Activated effector memory CD4-positive, alpha-beta T cell treated with anti-CD3 and anti-CD28 coated beads, Interleukin-2, amount 50 U/mL, for 16 hours (primary cell): ENCODE data around the gene BLVRB.
A peak's percentile ranks its signal among the peaks of the same experiment; 100 is the strongest.
"Not testable (repeated sequence)": the region's sequence is repeated elsewhere in the genome, so short reads cannot be mapped to it uniquely, and the experiment has no call there.

Experiments
- DNase-seq: peaks from one replicate; pipeline ENCODE4 v3.0.0-alpha.2; 2020

Gene BLVRB

GRCh38 chr19:40475878-40476644 lies 10.5 kb upstream of the BLVRB start:
- not testable (repeated sequence) for DNase-seq

- no peak for DNase-seq
Observed at GRCh38 chr19:40474737-40475136, 9.2 kb upstream of the BLVRB start.

GRCh38 chr19:40472516-40472915 lies 7.0 kb upstream of the BLVRB start:
- DNase-seq = no peak

GRCh38 chr19:40471111-40471510 lies 5.6 kb upstream of the BLVRB start:
- no peak for DNase-seq

DNA sequence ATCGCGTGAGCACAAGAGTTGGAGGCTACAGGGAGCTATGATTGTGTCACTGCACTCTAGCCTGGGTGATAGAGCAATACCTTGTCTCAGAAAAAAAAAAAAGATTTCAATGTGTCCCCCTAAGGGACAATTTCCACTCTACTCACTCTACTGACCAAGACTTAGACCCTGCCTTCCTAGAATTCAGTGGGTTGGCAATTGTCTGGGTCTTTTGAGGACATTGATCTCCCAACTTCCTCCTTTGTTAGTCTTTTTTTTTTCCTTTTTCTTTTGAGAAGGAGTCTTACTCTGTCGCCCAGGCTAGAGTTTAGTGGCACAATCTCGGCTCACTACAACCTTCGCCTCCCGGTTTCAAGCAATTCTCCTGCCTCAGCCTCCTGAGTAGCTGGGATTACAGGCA lies 3.5 kb upstream of the BLVRB start:
- DNase-seq = no peak

- DNase-seq = no peak
Observed at GRCh38 chr19:40466985-40467734, 1.6 kb upstream of the BLVRB start, which contains the start of gene SPTBN4. TSS of gene SPTBN4 (plus strand) at chr19:40467001. CDS start at chr19:40472622, 5,621 bp downstream.

GRCh38 chr19:40466219-40466984 lies 857 bp upstream of the BLVRB start:
- DNase-seq = peak; percentile 91

DNA sequence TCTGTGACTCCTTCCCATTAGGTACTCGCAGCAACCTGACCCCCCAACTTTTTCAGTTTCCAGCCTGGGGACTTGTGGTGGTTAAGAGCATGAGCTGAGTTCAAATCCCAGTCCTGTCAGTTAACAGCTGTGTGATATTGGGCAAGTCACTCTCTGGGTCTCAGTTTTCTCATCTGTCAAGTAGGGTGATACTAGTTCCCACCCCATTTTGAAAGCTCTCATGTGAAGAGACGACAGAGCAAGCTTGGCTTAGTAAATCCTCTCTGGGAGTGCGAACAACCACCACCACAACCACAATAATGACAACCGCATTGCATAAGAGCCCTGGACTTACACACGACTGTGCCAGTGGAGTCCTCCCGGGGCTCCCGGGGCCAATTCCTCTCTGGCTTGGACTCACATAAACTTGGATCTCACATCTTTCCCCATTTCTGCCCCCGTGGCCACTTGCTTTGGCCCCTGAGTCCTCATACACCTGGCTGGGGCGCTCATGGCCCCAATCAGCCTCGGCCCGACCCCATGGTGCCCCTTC lies 454 bp downstream of the BLVRB start:
- no peak for DNase-seq

DNA sequence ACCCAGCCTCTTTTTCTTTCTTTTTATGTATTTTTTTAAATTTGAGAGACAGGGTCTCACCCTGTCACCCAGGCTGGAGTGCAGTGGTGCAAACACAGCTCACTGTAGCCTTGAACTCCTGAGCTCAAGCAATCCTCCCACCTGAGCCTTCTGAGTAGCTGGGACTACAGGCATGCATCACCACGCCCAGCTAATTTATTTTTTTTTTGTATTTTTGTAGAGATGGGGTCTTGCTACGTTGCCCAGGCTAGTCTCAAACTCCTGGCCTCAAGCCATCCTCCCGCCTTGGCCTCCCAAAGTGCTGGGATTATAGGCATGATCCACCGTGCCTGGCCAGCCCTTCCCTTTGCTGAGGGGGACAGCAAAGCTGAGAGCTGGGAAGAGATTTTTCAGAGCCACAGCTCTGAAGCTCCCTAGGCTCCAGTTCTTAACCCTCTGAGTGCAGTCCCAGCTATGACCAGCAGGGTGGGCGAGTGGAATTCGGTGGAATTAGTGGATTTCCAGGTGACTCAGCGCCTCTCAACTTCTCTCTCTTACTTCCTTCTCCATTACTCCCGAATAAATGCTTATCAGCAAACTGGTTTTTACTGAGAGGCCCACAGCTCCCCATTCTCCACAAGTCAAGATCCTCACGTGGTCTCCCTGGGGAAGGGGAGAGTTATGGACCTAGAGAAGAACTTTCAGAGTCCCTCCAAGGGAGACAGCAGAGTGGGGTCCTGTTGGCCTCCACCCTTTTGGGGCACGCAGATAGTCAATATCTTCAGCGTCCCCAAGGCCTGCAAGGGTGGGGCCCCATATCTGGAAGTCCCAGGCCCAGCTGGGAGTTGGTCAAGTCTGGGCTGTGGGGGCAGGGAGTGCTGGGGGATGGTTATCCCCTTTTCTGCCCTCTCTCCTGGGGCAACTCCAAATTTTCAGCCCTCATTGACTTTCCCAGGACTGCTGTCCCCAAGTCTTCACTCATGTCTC lies 1.2 kb downstream of the BLVRB start:
- peak; percentile 91 for DNase-seq

GRCh38 chr19:40463587-40464037 lies 1.9 kb downstream of the BLVRB start:
- DNase-seq = not testable (repeated sequence)

DNA sequence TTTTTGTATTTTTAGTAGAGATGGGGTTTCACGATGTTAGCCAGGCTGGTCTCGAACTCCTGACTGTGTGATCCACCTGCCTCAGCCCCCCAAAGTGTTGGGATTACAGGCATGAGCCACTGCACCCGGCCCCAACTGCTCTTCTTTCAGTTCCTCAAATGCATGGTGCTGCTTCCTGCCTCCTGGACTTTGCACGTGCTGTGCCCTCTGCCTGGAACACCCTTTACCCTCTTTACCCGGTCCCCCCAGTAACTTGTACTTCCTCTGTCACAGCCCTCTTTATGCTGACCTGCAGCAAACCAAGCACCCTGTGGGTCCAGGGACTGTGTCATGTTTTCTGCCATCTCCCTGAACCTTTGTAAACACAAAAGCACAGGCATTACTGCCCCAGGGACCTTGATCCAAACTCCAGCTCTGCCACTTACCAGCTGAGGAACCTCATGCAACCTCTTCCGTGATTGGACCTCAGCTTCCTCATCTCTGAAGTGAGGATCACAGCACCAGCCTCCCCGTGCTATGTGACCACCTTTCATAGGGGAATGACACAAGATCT lies 3.8 kb downstream of the BLVRB start:
- no peak for DNase-seq

DNA sequence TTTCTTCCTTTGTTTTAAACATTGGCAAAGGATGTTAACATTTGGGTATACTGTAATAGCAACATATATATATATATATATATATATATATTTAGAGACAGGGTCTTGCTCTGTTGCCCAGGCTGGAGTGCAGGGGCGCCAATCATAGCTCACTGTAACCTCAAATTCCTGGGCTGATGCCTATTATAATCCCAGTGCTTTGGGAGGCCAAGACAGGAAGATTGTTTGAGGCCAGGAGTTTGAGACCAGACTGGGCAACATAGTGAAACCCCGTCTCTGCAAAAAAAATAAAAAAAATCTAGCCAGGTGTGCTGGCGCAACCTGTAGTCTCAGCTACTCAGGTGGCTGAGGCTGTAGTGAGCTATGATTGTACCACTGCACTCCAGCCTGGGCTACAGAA lies 5.4 kb downstream of the BLVRB start:
- no peak for DNase-seq

GRCh38 chr19:40458597-40458974 lies 7.0 kb downstream of the BLVRB start:
- no peak for DNase-seq

GRCh38 chr19:40457953-40458596 lies 7.5 kb downstream of the BLVRB start:
- DNase-seq = no peak

- no peak for DNase-seq
Observed at GRCh38 chr19:40457048-40457447, 8.5 kb downstream of the BLVRB start.

DNA sequence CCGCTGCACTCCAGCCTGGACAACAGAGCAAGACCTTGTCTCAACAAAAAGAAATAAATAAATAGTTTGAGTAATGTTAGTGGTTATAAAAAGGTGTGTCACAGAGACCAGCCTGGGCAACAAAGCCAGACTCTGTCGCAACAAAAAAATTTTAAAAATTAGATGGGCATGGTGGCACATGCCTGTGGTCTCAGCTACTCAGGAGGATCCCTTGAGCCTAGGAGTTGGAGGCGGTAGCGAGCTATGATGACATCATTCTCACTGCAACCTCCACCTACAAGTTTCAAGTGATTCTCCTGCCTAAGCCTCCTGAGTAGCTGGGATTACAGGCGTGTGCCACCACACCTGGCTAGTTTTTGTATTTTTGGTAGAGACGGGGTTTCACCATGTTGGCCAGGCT lies 11.6 kb downstream of the BLVRB start:
- not testable (repeated sequence) for DNase-seq

GRCh38 chr19:40453151-40453735 lies 12.3 kb downstream of the BLVRB start:
- no peak for DNase-seq

DNA sequence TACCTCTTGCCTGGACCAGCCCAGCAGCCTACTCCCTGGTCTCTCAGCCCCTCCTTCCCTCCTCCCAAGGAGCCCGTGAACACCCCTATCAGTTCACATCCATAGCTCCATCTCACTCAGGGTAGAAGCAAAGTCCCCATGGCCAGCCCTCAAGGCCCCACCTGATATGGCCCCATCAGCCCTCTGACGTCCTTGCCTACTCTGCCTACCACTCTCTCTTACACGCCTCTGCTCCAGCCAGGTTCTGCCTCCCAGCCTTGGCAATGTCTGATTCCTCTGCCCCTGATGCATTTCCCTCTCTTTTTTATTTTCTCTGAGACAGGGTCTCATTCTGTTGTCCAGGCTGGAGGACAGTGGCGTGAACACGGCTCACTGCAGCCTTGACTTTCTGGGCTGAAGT lies 13.5 kb downstream of the BLVRB start:
- DNase-seq = no peak

GRCh38 chr19:40450664-40451063 lies 14.9 kb downstream of the BLVRB start:
- DNase-seq = no peak

DNA sequence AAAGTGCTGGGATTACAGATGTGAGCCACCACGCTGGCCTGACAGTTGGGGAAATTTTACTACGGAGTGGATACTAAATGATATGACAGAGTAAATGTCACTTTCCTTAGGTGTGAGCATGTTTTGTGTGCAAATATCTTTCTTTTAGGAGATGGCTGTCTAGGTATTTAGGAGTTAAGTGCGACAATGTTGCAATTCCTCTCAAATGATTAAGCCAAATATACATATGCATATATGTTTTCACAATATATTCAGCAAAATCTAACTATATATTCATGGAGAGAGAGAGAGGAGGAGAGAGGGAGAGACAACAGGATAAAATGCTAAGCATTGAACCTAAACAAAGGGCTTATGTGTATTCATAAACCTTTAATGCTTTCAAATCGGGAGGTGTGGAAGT lies 16.0 kb downstream of the BLVRB start:
- no peak for DNase-seq
